H1 (cell line): ENCODE data around the gene MYCBPAP.

Experiments used
- CTCF ChIP-seq, 3 experiments: IDR thresholded peaks; 1 replicate in 2 of 3; 2 replicates in 1 of 3; pipeline versions ENCODE4 v1.5.1 to v1.6.1; 2011; ENCODE audit warnings: low read length in 3 of 3, mild to moderate bottlenecking in 3 of 3, inconsistent platforms in 2 of 3, low read depth in 1 of 3, moderate library complexity in 1 of 3; ENCODE audit not compliant: insufficient read depth in 1 of 3; ENCODE audit errors: control extremely low read depth in 1 of 3
- FOSL1 ChIP-seq: IDR thresholded peaks from 2 replicates; pipeline ENCODE4 v1.6.1; 2011; ENCODE audit warnings: mild to moderate bottlenecking, low read depth, low read length, moderate library complexity; ENCODE audit not compliant: insufficient read depth
- GABPA ChIP-seq: IDR thresholded peaks from 2 replicates; pipeline ENCODE4 v1.6.1; 2011; ENCODE audit warnings: mild to moderate bottlenecking, low read length, moderate library complexity, borderline replicate concordance; ENCODE audit not compliant: insufficient read depth
- MAX ChIP-seq: IDR thresholded peaks from 2 replicates; pipeline ENCODE4 v1.6.1; 2012; ENCODE audit warnings: inconsistent platforms
- POLR2A ChIP-seq, 2 experiments: IDR thresholded peaks; 1 replicate in 1 of 2; 2 replicates in 1 of 2; pipeline ENCODE4 v1.6.1; 2011; ENCODE audit warnings: low read depth in 2 of 2, low read length in 2 of 2, mild to moderate bottlenecking in 2 of 2; ENCODE audit errors: control extremely low read depth in 1 of 2
- POLR2AphosphoS5 ChIP-seq: IDR thresholded peaks from 2 replicates; pipeline ENCODE4 v1.6.1; 2011; ENCODE audit warnings: low read depth, low read length
- TAF1 ChIP-seq: IDR thresholded peaks from 2 replicates; pipeline ENCODE4 v1.6.1; 2011; ENCODE audit warnings: mild to moderate bottlenecking, low read depth, low read length

- no peak for TF ChIP-seq CTCF (IDR thresholded peaks at IDR 0.05; ENCODE audit: control extremely low read depth in 1 of 3, insufficient read depth in 1 of 3, low read depth in 1 of 3, low read length in 3 of 3)
- no peak for TF ChIP-seq TAF1
- TF ChIP-seq POLR2AphosphoS5, result no peak
- no peak for TF ChIP-seq POLR2A (IDR thresholded peaks at IDR 0.05; ENCODE audit: control extremely low read depth in 1 of 2, low read depth in 2 of 2, low read length in 2 of 2)
- TF ChIP-seq MAX, result no peak
- TF ChIP-seq GABPA, result no peak
- no peak for TF ChIP-seq FOSL1
Measured at GRCh38 chr17:50533720-50534148, 25.5 kb downstream of the MYCBPAP start.
